SIG-M5 (cell line): ENCODE results near the gene NDUFAB1.
"Not testable (repeated sequence)": the region's sequence is repeated elsewhere in the genome, so short reads cannot be mapped to it uniquely, and the experiment has no call there.

Experiments used
- DNase-seq: peaks from one replicate; lab custom pipeline; 2025; lab: John Stamatoyannopoulos, UW

The NDUFAB1 gene

GRCh38 chr16:23595951-23596720 lies at the start of gene NDUFAB1:
NDUFAB1 (minus strand) TSS chr16:23596316; CDS start chr16:23596290, 26 bp downstream.
- DNase-seq = no peak

DNA sequence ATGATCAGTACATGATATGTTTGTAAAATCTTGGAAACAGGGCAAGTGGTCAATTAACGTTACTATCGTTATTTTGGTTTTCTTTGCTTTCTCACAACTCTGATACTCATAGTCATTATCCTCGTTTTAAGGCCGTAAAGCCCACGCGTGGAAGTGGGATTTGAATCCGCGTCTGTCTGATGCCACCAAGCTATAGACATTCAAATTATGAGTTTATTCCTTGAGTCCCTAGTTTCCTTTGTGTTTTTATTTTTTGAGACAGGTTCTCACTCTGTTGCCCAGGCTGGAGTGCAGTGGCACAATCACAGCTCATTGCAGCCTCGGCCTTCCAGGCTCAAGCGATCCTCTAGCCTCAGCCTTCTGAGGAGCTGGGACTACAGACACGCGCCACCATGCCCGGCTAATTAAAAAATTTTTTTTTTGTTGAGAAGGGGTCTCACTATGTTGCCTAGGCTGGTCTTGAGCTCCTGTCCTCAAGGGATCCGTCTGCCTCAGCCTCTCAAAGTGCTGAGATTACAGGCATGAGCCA lies 46.2 kb upstream of the NDUFAB1 start:
- no peak for DNase-seq

DNA sequence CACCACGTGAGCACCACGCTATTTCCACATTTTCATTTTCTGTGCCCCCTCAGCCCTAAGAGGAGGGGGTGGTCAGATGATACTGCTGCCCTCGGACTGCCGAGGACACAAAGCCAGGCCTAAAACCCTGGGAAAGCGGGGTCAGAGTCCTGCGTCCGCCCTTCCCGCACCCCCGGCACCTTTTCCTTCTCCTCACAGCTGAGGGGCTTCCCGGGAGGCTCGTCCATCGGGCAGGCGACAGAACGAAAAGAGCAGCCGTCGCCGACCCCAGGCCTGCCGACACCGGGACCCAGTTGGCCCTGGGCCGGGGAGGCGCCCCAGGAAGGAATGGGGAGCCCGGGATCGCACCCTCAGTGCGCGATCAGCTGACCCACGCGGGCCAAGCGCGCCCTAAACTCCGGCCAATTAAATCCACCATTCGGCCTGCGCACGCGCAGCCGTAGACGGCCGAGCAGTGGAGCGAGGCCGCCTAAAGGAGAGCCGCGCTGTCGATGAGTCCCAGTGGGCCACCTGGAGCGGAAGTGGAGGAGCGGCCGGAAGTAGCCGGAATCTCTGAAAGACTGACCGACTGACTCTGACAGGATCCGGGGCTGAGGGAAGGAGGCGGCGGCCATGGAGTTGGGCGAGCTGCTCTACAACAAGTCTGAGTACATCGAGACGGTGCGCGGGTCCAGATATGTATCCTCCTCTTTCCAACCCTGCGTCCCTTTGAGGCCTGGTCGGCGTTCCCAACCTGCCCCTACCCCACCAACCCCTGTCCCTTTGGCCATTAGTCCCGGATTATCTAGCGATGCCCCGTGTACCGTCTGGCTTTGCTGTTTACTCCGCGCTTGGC lies 45.0 kb upstream of the NDUFAB1 start, which contains the start of the genes DCTN5 and PALB2:
TSS of gene DCTN5 (plus strand) at position 536 of the 835 bp plus-strand sequence. CDS start at position 613, 77 bp downstream.
TSS of gene PALB2 (minus strand) at position 380 of the 835 bp plus-strand sequence. CDS start at position 227, 153 bp downstream.
- DNase-seq = peak; percentile 54

DNA sequence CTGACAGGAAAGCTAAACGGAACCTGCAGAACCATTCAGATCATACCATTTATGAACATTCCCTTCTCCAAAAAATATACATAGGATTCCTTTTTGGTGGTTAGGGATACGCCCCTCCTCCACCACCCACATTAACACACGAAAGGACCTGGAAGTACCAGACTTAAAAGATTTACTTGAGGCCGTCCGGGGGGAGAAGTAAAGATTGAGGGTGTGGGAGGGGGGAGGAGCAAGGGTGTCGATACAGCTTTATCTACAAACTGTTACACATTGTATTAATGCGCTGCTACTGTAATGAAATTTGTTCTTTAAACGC lies 44.5 kb upstream of the NDUFAB1 start:
- no peak for DNase-seq

DNA sequence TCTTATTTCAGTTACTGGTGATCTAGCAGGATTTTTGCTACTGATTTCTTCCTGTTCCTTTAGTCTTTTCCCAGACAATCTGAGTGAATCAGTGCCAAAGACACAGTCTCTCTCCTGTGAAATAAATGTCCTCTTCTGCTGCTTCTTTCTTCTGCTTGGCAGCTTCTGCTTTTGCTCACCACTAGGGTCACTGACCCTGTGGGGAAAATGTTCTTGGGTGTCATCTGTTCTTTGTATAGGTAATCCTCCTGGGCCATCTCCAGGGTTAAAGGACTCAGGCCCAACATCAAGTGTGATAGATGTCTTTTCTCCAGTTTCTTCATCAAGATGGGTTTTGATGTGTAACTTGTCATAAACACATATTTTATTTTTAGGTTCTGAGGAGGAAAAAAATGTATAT lies 39.8 kb upstream of the NDUFAB1 start:
- no peak for DNase-seq

GRCh38 chr16:23634461-23635036 lies 38.4 kb upstream of the NDUFAB1 start:
- DNase-seq = no peak

- not testable (repeated sequence) for DNase-seq
Observed at GRCh38 chr16:23631874-23632273, 35.8 kb upstream of the NDUFAB1 start.

DNA sequence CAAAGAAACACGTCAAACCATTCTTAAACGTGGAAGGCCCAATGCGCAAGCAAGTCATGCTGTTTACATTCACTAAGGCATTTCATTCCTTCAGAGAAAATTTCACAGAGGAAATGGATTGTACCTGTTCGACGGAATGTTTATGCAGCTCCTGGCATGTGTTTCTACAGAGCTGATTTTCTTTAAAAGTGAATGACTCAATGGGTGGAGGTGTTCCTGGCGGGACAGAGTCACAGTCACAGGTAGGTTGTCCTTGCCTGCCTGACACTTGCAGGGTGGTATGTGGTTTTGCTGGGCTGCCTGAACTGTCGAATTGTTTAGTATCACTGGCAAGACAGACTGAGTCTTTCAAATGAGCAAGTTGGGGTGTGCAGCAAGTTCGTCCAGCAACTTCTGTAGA lies 33.4 kb upstream of the NDUFAB1 start:
- DNase-seq = no peak

DNA sequence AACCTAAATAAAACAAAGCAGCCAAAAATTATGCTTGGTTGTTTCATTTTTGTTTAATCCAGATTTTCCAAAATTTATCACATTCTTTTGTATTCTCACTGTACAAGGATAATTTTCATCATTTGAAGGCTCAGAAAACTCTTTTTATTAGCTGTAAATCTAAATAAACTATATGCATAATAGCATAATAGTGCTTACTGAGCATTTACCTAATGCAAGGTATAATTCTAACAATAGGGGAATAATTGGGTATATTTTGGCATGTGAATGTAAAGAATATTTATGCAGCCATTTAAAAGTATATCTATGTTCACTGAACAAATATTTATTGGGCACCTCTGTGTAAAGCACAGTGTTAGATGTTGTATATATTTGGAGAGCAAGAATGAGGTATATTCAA lies 28.0 kb upstream of the NDUFAB1 start:
- no peak for DNase-seq

DNA sequence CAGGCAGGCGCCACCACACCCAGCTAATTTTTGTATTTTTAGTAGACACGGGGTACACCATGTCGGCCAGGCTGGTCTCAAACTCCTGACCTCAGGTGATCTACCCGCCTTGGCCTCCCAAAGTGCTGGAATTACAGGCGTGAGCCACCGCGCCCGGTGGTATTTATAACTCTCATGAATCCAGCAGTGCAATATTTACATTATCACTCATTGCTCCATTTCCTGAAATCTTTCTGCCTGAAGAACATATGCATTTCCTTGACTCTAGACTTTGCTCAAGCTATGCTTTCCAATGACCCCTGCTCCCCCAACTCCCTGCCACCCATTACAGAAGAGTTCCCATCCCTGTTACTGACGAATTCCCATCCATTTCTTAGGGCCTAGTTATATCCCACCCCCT lies 19.7 kb upstream of the NDUFAB1 start:
- DNase-seq = no peak

DNA sequence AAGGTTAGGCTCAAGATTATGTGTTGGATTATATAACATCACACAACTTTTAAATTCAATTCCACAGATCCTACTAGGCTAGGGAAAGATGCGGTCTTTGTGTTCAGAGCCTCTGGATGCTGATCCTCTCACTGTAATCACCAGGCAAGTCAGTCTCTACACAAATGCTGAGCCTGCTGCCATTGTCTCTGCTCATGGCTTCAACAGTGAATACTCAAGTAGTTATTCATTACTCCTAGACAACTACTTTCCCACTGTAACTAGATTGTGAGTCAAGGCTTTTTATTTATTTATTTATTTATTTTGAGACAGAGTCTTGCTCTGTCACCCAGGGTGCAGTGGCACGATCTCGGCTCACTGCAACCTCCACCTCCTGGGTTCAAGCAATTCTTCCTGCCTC lies 15.8 kb upstream of the NDUFAB1 start:
- DNase-seq = no peak

DNA sequence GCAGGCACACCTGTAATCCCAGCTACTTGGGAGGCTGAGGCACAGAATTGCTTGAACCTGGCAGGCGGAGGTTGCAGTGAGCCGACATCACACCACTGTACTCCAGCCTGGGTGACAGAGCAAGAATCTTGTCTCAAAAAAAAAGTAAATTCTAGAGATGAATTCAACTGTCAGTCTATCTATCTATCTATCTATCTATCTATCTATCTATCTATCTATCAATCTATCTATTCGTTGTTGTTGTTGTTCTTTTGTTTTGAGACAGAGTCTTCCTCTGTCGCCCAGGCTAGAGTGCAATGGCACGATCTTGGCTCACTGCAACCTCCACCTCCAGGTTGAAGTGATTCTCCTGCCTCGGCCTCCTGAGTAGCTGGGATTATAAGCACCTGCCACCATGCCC lies 14.8 kb upstream of the NDUFAB1 start:
- DNase-seq = not testable (repeated sequence)

- no peak for DNase-seq
Observed at GRCh38 chr16:23609929-23610328, 13.8 kb upstream of the NDUFAB1 start.

DNA sequence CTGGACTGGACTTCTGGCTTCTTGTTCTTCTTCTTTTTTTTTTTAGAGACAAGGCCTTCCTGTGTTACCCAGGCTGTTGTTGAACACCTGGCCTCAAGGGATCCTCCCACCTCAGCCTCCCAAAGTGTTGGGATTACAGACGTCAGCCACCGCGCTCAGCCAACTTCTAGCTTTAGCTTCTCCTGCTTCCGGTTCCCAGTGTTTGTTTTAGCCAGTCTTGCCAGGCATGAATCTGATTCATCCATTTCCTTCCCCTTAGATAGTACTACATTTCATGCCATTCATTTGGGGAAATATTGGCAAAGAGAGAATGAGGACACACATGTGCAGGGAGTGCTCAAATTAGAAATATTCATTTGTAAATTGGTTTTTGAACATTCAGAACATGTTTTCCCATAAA lies 12.1 kb upstream of the NDUFAB1 start:
- no peak for DNase-seq

DNA sequence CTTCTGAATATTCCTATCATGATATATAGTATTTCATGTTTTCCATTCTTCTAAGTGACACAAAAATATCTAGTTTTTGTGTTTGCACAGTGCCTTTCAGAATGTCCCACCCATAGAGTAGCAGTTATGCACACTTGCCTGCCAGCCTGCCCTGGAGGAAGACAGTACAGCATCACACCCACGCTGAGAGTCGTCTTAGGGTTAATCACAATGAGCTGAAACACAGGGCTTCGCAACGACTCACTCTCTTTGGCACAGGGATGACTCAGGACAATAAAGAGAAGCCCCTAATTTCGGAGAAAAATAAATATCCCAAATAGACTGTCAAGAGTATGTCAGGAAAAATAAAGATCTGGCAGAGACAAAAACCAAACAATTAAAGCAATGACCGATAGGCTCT lies 11.6 kb upstream of the NDUFAB1 start:
- no peak for DNase-seq

DNA sequence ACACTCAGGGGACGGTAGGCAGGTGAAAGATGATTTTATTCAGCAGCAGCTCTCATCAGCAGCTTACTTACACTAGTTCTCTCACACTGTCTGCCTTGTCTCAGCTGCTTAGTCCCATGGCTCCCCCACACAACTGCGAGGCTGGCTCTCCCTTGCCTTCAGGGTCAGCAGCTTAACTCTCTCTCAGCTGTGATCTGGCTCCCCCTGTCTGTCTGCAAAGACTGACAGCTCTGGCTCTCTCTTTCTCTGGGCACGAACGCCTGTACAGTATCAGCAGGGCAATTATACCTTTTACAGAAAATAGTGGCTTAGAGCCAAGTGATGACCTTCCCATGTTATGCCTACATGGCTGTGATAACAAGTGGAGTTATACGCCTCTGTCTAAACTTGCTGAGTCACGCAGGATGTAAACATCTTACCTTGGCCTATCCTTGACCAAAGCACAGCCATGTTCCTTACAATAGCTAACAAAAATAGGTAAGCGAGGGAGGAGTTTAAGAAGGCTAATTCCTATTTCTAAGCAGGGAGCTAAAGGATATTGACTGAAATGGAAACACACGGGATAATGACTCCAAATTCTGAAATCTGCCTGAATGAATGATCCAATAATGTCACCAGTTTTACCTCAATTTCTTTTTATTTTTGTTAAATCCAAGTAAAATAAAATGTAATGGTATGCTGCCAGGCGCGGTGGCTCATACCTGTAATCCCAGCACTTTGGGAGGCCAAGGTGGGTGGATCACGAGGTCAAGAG lies 1.1 kb upstream of the NDUFAB1 start:
- DNase-seq = no peak

GRCh38 chr16:23595246-23595950 lies 718 bp downstream of the NDUFAB1 start:
- DNase-seq = no peak

DNA sequence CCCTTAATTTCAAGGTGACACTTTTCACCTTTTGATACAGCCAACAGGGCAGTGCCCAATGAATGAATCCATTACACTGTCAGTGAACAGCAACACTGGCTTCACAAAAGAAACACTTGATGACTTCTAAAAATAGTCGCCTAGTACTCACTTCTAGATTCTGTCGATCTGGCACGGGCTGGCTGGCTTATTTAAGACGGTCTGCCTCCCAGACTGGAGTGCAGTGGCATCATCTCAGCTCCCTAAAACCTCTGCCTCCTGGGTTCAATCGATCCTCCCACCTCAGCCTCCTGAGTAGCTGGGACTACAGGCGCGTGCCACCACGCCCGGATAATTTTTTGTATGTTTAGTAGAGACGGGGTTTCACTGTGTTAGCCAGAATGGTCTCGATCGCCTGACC lies 1.9 kb downstream of the NDUFAB1 start:
- no peak for DNase-seq

DNA sequence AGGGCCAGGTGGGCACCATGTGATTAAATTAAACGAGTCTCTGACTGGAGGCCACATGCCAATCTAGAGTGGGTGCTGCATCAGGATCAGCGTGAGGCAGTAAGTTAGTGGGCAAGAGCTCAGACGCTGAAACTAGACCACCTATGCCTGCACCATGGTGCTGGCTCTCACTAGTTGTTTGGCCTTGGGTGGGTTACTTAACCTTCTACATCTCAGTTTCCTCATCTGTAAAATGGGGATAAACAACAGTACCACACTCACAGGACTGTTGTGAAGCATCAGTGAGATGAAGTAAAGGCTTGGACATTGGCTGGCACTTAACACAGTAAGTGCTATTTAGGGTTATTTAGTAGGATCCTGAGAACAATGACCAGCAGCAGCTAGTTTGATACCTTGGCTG lies 5.9 kb downstream of the NDUFAB1 start:
- DNase-seq = no peak

- DNase-seq = no peak
Observed at GRCh38 chr16:23587726-23588125, 8.4 kb downstream of the NDUFAB1 start.
